Peyer's patch (tissue), 4 donors: ENCODE results near the gene GRAMD4. TPM values are rescaled to one million over a fixed set of nuclear protein-coding genes. Genes with fewer than 3 reads are reported as not detected.

Source experiments
- DNase-seq, 3 donors: peaks; one replicate each; pipeline ENCODE4 v3.0.0-alpha.2; 2017 to 2019
- H3K27ac ChIP-seq, 4 donors: fragments of 200-600 bp; sonication (generic); one replicate each; pipeline ENCODE4 v1.5.1; 2016 to 2019
- H3K27me3 ChIP-seq, 2 donors: fragments of 200-600 bp; sonication (generic); one replicate each; pipeline ENCODE4 v1.5.1; 2019
- H3K36me3 ChIP-seq, 3 donors: fragments of 200-600 bp; sonication (generic); one replicate each; pipeline ENCODE4 v1.5.1; 2016 to 2019
- H3K4me1 ChIP-seq, 4 donors: fragments of 200-600 bp; sonication (generic); one replicate each; pipeline ENCODE4 v1.5.1; 2016 to 2019
- H3K4me3 ChIP-seq, 4 donors: fragments of 200-600 bp; sonication (generic); 1 replicate in 3 of 4; 2 replicates in 1 of 4; pipeline ENCODE4 v1.5.1; 2016 to 2019; ENCODE audit warnings: mild to moderate bottlenecking in 1 of 4
- H3K9me3 ChIP-seq, 4 donors: fragments of 200-600 bp; sonication (generic); one replicate each; pipeline ENCODE4 v1.5.1; 2016 to 2019; ENCODE audit warnings: mild to moderate bottlenecking in 1 of 4
- CTCF ChIP-seq, 6 experiments: fragments of 450-650 bp in 4 of 6; fragments of 200-600 bp in 2 of 6; sonication (generic) in 1 of 6; IDR thresholded peaks; one replicate each; pipeline ENCODE4 v1.5.1; 2017 to 2019; ENCODE audit warnings: antibody characterized with exemption in 6 of 6, mild to moderate bottlenecking in 3 of 6, moderate library complexity in 1 of 6
- POLR2A ChIP-seq, 2 donors: fragments of 450-650 bp; IDR thresholded peaks; one replicate each; pipeline ENCODE4 v1.5.1; 2017; ENCODE audit warnings: antibody characterized with exemption in 2 of 2, mild to moderate bottlenecking in 2 of 2, moderate library complexity in 2 of 2
- total RNA-seq, 4 donors: library from RNA; depleted of rRNA; stranded (reverse); fragments of >200 nt; gene quantifications; one replicate each; pipeline ENCODE4 v1.1.0, GENCODE V29; 2016

GRAMD4 gene
- total RNA-seq, 4 donors from 2014 or later = 98.2 to 428 (median 422) TPM

GRCh38 chr22:46581538-46582244, 38.5 kb upstream of the GRAMD4 start:
- H3K4me3 ChIP-seq = peak overlapping the region in 2 of 4 donors; percentile 10 to 92
- TF ChIP-seq POLR2A (IDR thresholded peaks at IDR 0.05) (no peak), CTCF (IDR thresholded peaks at IDR 0.05) (no peak)
- H3K4me1 ChIP-seq = peaks cover 14 to 80% (median 35%) of the 10 kb centered on the region in 4 donors

GRCh38 chr22:46582281-46582933, 37.8 kb upstream of the GRAMD4 start:
- Histone ChIP-seq H3K4me3 (peak overlapping the region in 2 of 4 donors; percentile 10 to 92), H3K36me3 (no peaks in the 10 kb centered on the region), H3K4me1 (peaks cover 16 to 87% (median 35%) of the 10 kb centered on the region in 4 donors), H3K27ac (peak overlapping the region in 3 of 4 donors; percentile 84 to 92 (median 91)), H3K9me3 (no peaks in the 10 kb centered on the region), H3K27me3 (no peaks in the 10 kb centered on the region)
- TF ChIP-seq POLR2A (IDR thresholded peaks at IDR 0.05) = peak; percentile 48 to 74
- no peak for TF ChIP-seq CTCF (IDR thresholded peaks at IDR 0.05)
- peak in 2 of 3 donors; percentile 77 to 86 for DNase-seq

More at GRCh38 chr22:46581538-46582244, 38.5 kb upstream of the GRAMD4 start:
- H3K36me3 ChIP-seq = no peaks in the 10 kb centered on the region
- DNase-seq = peak in 2 of 3 donors; percentile 50 to 65
- H3K9me3 ChIP-seq = no peaks in the 10 kb centered on the region
- H3K27me3 ChIP-seq = no peaks in the 10 kb centered on the region
- H3K27ac ChIP-seq = peak overlapping the region in 3 of 4 donors; percentile 84 to 92 (median 91)

GRCh38 chr22:46583571-46583970, 36.6 kb upstream of the GRAMD4 start:
- TF ChIP-seq CTCF (IDR thresholded peaks at IDR 0.05) (no peak), POLR2A (IDR thresholded peaks at IDR 0.05) (no peak)
- DNase-seq = peak in 2 of 3 donors; percentile 31 to 42
- Histone ChIP-seq H3K9me3 (no peaks in the 10 kb centered on the region), H3K27ac (peak overlapping the region in 3 of 4 donors; percentile 51 to 92 (median 91)), H3K4me3 (no peak overlapping the region), H3K27me3 (no peaks in the 10 kb centered on the region), H3K4me1 (peaks cover 18 to 90% (median 39%) of the 10 kb centered on the region in 4 donors), H3K36me3 (no peaks in the 10 kb centered on the region)

GRCh38 chr22:46584081-46584921, 35.9 kb upstream of the GRAMD4 start:
- Histone ChIP-seq H3K4me3 (no peak overlapping the region), H3K4me1 (peaks cover 18 to 86% (median 34%) of the 10 kb centered on the region in 4 donors), H3K9me3 (no peaks in the 10 kb centered on the region), H3K36me3 (no peaks in the 10 kb centered on the region), H3K27ac (no peak overlapping the region), H3K27me3 (no peaks in the 10 kb centered on the region)
- DNase-seq = peak in 1 of 3 donors; percentile 42
- TF ChIP-seq CTCF (IDR thresholded peaks at IDR 0.05) (no peak), POLR2A (IDR thresholded peaks at IDR 0.05) (no peak)
